ENCODE measurements around the gene LRRC73.
A peak's percentile ranks its signal among the peaks of the same experiment; 100 is the strongest.
"Not testable (repeated sequence)": the region's sequence is repeated elsewhere in the genome, so short reads cannot be mapped to it uniquely, and the experiment has no call there.

Gene LRRC73

GRCh38 chr6:43509142-43509983 lies 783 bp downstream of the LRRC73 start:
- DNase-seq: peak; percentile 57

- no peak for DNase-seq
Observed at GRCh38 chr6:43508481-43509141, 1.5 kb downstream of the LRRC73 start.

- peak; percentile 97 for DNase-seq
Observed at GRCh38 chr6:43506667-43507471, 3.3 kb downstream of the LRRC73 start.

GRCh38 chr6:43506171-43506570 lies 4.0 kb downstream of the LRRC73 start:
- DNase-seq: no peak

- no peak for DNase-seq
Observed at GRCh38 chr6:43505718-43506117, 4.4 kb downstream of the LRRC73 start.

DNA sequence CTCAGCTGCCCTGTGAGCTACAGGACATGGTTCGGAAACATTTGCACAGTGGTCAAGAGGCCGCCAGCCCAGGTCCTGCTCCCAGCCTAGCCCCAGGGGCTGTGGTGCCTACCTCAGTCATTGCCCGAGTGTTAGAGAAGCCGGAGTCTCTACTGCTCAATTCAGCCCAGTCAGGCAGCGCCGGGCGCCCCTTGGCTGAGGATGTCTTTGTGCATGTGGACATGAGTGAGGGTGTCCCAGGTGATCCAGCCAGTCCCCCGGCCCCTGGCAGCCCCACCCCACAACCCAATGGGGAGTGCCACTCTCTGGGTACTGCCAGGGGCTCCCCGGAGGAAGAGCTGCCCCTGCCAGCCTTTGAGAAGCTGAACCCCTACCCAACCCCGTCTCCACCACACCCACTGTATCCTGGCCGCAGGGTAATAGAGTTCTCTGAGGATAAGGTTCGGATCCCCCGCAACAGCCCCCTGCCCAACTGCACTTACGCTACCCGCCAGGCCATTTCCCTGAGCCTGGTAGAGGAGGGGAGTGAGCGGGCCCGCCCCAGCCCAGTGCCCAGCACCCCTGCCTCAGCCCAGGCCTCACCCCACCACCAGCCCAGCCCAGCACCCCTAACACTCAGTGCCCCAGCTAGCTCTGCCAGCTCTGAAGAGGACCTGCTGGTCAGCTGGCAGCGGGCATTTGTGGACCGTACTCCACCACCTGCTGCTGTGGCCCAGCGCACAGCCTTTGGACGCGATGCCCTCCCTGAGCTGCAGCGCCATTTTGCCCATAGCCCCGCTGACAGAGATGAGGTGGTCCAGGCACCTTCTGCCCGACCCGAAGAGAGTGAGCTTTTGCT lies 5.2 kb downstream of the LRRC73 start:
- DNase-seq: no peak

- no peak for DNase-seq
Observed at GRCh38 chr6:43503443-43503842, 6.7 kb downstream of the LRRC73 start.

DNA sequence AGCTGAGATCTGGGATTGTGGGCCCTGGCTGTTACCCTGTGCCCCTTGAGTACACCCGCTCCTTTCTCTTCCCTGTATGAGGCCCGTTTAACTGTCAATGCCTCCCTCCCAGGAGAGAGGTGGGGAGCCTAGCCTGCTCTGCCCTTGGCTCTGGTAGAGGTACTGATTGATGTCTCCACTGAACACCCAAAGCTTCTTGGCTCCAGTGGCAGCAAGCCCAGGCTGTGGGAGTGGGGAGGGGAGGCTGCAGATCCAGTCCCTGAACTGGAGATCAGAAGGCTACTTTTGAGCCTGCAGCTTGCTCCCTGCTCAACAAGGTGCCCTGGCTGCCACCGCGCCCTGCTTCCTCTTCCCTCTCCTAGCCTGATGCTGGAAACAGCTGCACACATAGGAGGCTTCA lies 7.5 kb downstream of the LRRC73 start:
- no peak for DNase-seq

DNA sequence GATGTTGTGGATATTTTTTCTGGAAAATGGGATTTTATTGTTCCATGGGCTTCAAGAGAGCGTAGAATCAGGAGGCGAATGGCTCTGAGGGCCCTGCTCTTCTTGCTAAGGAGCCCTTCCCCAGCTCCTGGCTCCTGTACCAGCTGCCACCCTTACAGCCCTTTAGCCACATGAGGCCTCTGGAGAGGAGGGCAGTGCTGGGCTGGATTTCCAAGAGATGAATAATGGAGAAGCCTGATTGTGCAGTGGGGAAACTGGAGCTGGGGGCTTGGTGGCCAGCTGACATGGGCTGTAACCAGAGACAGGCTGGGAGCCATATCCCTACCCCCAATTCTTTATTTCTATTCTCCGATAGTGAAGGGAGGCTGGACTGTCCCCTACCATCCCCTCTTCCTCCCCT lies 9.2 kb downstream of the LRRC73 start:
- DNase-seq: no peak

DNA sequence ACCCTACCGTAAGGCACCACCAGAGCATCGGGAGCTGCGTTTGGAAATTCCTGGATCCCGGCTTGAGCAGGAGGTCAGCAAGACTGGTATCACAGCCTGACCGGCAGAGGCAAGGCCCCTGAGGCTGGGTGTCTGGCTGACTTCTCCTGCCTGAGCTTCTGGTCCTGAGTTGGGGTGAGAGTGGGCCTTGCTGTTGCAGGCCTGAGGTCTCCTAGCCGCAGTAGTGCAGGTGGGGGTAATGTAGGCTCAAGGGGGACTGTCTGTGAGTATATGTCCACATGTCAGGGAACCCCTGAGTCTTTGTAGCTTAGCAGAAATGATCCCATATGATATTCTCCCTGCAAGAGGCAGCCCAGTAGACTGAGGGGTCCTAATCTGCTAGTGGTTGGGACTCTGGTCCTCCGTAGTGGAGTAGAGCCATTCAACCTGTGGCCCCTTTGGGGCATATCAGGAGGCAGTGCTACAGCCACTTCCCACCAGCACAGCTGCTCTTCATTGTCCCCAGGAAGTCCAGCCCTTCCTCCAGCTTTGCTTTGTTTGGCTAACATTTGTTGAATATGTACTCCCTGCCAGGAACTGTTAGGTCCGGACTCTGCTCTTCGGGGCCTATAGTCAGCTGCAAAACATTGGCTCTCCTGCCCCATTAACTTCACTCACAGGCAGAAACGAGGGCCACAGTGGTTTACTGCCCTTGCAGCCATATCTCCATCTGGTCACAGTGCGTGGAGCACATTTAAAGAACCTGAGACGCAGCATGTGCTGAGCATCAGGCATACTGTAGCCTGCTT lies 10.9 kb downstream of the LRRC73 start:
- no peak for DNase-seq

GRCh38 chr6:43498291-43498690 lies 11.9 kb downstream of the LRRC73 start:
- DNase-seq: not testable (repeated sequence)

DNA sequence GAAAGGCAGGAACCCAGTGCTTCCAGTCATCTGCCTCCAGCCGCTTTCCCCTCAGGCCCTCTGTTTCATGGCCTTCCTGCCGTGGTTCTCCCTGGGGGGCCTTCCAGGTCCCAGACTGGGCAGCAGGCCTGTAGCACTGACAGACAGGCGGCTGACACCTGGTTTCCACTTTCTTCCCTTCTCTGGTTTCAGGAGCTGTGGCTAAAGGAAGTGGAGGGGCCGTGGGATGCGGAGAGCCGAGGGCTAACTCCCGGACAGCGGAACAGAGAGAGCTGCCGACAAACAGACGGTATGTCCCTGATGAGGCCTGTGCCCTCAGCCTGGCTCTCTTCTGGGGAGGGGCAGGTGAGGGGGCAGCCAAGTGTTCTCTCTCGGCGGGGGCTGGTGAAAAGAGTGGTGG lies 12.5 kb downstream of the LRRC73 start:
- no peak for DNase-seq

DNA sequence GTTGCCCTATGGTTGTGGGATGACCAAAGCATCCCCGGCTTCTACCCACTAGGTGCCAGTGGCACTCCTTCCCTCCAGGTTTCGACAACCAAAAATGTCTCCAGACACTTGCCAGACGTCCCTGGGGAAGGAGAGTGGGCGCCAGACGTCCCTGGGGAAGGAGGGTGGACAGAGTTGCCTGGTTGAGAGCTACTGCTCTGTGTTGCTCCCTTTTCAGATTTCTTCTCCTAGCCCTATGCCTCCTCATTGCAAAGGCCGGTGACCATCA lies 13.1 kb downstream of the LRRC73 start:
- no peak for DNase-seq

DNA sequence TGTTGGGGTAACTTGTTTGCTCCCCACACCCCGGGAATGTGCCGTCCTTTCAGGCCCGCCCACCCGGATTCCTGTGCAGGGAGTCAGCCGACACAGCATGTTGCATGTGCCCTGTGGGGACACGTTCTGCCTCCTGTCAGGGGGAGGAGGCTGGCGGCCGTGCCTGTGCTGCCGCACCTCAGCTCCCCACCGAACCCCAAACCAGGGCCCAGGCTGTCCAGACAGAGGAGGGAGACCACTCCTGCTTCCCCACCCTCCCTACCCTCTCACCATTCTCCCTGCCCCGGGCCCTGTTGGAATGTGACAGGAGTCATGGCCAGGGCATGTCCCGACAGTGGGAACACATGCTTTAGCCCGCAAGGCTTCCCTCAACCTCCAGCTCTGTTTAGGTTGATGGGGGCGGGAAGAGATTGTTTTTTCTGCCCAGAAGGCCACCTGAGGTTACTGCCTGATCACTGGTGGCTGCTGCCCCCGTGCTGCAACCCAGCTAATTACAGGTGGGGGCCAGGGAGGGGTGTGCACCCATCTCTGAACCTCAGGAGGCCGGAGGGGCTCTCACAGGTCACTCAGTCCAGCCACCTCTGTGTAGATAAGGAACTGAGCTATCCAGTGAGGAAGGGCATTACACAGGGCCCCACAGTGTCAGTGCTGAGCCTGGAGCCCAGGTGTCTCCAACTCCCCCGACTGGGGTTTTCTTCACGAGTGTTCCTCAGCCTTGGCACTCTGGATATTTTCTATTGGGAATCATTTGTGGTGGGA lies 13.6 kb downstream of the LRRC73 start:
- peak; percentile 53 for DNase-seq

DNA sequence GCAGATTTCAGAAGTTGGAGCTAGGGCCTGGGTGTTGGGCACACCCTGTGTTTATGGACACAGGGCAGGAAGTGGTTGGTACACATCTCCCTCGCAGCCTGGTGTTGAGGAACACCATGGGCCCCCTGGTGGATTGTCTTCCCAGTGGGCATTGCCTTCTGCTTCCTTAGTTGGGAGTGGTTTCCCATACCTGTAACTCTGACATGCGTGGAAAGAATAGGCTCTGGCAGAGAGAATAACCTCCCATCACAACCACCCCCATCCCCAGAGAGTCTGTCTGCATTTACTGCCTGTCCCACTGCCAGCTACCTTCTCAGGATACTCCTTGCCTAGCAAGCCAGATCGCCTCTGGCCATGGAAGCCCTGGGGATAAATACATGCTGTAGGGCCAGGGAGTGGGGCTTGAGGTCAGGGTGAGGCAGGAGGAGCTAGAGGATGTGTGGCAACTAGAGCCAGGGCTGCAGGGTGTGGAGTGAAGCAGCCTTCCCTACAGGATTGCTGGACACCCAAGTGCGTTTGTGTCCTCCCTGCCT lies 14.7 kb downstream of the LRRC73 start:
- DNase-seq: no peak

GRCh38 chr6:43494766-43495165 lies 15.4 kb downstream of the LRRC73 start:
- no peak for DNase-seq

DNA sequence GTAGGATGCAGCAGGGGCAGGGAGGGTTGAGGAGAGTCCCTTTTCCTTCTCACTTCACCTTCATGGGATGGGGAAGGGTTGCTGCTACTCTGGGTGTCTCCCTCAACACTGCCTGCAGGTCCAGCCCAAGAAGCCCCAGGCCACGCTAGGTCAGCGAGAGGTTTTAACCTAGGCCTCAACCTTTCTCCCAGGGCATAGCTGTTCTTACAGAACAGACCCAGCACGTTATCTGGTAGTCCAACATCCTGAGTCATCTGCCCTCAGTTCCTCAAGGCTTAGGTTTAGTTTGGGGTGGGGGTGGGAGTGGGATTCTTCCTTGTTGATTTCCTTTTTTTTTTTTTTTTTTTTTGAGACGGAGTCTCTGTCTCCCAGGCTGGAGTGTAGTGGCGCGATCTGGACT lies 15.8 kb downstream of the LRRC73 start:
- DNase-seq: no peak

DNA sequence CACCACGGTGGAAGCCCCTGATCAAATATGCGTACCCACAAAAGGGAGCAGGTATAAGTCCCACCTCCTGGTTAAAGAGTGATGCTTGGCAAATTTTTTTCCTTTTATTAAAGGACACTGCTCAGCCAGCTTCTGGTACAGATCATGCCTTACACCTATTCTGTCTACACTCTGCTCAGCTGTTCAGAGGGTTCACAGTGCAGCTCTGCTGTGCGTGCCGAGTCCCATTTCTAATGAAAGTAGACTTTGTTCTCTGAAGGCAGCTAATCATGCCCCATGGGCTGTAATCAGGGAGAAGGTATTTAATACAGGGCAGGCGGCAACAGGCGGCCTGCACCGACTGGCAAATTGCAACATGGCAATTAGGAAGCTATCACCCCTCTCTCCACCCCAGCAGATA lies 16.3 kb downstream of the LRRC73 start:
- DNase-seq: no peak

DNA sequence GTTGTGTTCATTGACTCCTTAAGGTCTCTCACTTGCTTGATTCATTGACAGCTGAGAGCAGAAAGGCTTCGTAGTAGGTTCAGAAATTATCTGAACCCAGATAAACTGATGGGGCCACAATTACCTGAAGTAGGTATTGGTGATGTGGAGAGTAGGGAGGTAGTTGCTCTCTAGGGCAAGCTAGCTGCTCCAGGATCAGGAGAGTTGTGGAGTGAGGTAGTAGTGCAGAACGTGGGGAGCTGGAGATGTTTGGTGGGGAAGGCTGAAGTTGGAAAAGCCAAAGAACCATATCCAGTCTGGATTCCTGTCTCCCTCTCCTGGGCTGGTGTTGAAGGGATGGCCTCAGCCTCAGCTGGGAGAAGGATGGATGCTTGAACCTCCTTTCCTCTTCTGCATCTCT lies 16.9 kb downstream of the LRRC73 start:
- no peak for DNase-seq

- DNase-seq: no peak
Observed at GRCh38 chr6:43492673-43493072, 17.5 kb downstream of the LRRC73 start.
